ENCODE results near the gene ILDR2. TPM values are rescaled to one million over a fixed set of nuclear protein-coding genes. Genes with fewer than 3 reads are reported as not detected.

ILDR2 gene
- total and polyA plus RNA-seq, 9 of the 15 experiments (the other 6 are each of a cell fraction or from before 2014, with no cell fraction given), result 0.03 to 0.31 (median 0.18) TPM; not detected in 2

- TF ChIP-seq REST (IDR thresholded peaks at IDR 0.05; ENCODE audit: borderline replicate concordance) (peak; percentile 45), REST (CRISPR knock-in tag; IDR thresholded peaks at IDR 0.05; ENCODE audit: low read depth) (no peak), ZNF311 (CRISPR knock-in tag; IDR thresholded peaks at IDR 0.05) (no peak), RCOR1 (IDR thresholded peaks at IDR 0.05; ENCODE audit: borderline replicate concordance in 1 of 2, low read depth in 2 of 2, low read length in 2 of 2) (peak in 1 of 2 experiments; percentile 51; a peak in 1 of 4 replicates), DEAF1 (CRISPR knock-in tag; IDR thresholded peaks at IDR 0.05) (no peak), MAFK (IDR thresholded peaks at IDR 0.05; ENCODE audit: low read length) (no peak), ZNF121 (CRISPR knock-in tag; conservative IDR thresholded peaks at IDR 0.05) (no peak), MCM7 (IDR thresholded peaks at IDR 0.05) (no peak), FOXM1 (IDR thresholded peaks at IDR 0.05; ENCODE audit: low read depth) (no peak), FOXM1 (CRISPR knock-in tag; IDR thresholded peaks at IDR 0.05; ENCODE audit: low read depth) (no peak)
These were observed 91.2 kb downstream of the ILDR2 start (continued) for GRCh38 chr1:166884040-166884642.

All from K562 (cell line).